ENCODE results near the gene ADGRA3.
"Not testable (repeated sequence)": the region's sequence is repeated elsewhere in the genome, so short reads cannot be mapped to it uniquely, and the experiment has no call there.

ADGRA3 gene

GRCh38 chr4:22440999-22441398 is 74.9 kb downstream of the ADGRA3 start:
- DNase-seq (ENCODE audit: low spot score) = no peak

DNA sequence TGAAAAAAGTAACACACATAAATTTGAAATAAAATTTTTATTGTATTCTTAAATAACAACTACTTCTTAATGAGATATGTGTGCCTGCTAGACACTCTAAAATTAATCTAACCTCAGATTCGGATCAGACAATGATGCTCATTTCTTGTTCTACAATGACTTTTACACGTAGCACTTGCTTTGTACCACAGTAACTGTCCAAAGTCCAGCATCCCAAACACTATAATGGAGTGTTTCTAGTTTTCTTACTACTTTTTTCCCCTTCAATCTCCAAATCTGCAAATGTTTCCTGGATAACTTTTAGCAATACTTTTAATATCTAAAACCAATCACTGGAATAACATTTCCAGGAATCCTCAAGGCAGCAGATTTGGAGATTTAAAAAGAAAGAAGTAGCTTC is 75.9 kb downstream of the ADGRA3 start:
- no peak for DNase-seq (ENCODE audit: low spot score)

DNA sequence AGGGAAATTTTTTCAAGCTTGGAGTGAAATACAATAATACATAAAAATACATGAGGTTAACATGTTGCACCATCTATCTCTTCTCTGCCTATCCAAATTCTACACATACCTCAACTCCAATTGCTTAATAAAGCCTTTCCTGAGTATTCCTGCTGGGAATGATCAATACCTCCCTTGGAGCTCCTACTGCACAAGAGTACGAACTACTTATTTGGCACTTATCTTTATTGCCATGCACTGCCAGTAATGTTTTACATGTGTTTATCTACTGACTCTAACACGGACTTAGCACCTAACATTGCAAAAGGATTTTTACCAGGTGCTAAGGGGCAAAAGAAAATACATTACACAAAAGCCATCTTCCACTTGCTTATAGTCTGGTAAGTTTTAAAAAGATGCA is 80.2 kb downstream of the ADGRA3 start:
- DNase-seq (ENCODE audit: low spot score) = no peak

DNA sequence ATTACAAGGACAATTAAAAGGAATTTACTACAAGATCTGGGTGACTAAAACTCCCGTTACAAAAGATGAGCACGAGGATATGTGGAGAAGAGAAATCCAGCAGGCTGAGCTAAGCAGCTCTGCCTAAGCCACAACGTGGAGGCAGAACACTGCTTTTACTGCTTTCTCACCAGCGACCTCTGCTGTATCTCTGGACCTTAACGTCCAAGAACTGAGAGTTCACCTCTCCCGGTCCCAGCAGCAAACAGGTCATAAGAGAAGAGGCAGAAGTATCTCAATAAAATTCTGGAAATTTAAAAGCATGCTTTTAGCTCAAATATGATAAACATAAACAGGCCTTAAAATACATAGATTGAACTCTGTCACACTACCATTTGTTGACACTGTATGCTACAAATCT is 81.0 kb downstream of the ADGRA3 start:
- no peak for DNase-seq (ENCODE audit: low spot score)

GRCh38 chr4:22430626-22431025 is 85.2 kb downstream of the ADGRA3 start:
- DNase-seq (ENCODE audit: low spot score) = no peak

- no peak for DNase-seq (ENCODE audit: low spot score)
Measured at GRCh38 chr4:22428441-22428840, 87.4 kb downstream of the ADGRA3 start.

GRCh38 chr4:22427675-22428074 is 88.2 kb downstream of the ADGRA3 start:
- DNase-seq (ENCODE audit: low spot score) = no peak

GRCh38 chr4:22420291-22420690 is 95.6 kb downstream of the ADGRA3 start:
- DNase-seq (ENCODE audit: low spot score) = no peak

DNA sequence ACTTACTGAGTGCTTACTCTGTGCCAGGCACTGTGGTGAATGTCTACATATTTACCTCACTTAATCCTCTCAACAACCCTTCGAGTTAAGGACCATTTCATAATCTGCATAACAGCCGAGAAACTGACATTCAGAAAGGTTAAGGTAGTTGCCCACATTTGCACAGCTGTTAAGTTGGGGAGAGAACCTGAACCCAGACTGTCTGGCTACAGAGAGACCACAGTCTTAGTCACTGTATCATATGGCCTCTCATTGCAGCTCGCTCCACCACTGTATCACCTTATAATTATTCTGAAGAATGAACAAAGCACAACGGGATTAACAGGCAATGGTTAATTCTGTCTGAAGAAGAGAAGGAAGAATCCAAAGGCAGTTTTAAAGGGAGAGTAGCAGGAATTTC is 98.5 kb downstream of the ADGRA3 start:
- DNase-seq (ENCODE audit: low spot score) = no peak

GRCh38 chr4:22416403-22416802 is 99.5 kb downstream of the ADGRA3 start:
- no peak for DNase-seq (ENCODE audit: low spot score)

- no peak for DNase-seq (ENCODE audit: low spot score)
Measured at GRCh38 chr4:22414833-22415232, 101.0 kb downstream of the ADGRA3 start.

DNA sequence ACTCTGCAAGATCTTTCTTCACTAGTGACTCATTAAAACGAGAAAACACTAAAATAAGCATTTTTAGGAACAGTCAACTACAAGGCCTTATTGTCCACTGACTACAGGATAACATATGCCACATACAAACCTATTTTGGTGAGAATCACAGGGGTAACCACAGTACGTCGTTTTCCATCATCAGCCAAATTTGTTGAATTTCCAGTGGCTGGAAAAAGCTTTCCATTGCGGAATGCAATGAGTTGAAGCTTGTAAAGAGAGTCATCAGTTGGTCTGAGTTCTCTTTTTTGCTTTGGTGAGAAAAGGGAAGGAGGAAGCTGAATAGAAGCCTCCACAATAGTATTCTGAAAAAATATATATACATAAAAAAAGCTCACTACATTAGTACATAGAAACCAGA is 102.4 kb downstream of the ADGRA3 start:
- no peak for DNase-seq (ENCODE audit: low spot score)

GRCh38 chr4:22412013-22412412 is 103.9 kb downstream of the ADGRA3 start:
- DNase-seq (ENCODE audit: low spot score) = no peak

- no peak for DNase-seq (ENCODE audit: low spot score)
Measured at GRCh38 chr4:22410645-22411247, 105.1 kb downstream of the ADGRA3 start.

DNA sequence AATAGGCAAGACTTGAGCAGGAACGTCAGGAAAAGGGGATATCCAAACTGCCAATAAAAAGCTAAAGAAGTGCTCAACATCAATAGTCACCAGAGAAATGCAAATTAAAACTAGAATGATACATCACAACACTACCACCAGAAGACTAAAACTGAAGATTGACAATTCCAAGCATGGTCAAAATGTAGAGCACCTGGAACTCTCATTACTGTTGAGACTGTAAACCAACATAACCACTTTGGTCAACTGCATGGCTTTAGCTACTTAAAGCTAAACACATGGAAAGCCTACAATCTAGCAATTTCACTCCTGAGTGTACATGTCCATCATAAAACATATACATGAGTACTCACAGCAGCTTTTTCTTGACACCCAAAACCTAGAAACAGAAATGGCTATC is 107.4 kb downstream of the ADGRA3 start:
- no peak for DNase-seq (ENCODE audit: low spot score)

GRCh38 chr4:22407361-22407760 is 108.5 kb downstream of the ADGRA3 start:
- no peak for DNase-seq (ENCODE audit: low spot score)

DNA sequence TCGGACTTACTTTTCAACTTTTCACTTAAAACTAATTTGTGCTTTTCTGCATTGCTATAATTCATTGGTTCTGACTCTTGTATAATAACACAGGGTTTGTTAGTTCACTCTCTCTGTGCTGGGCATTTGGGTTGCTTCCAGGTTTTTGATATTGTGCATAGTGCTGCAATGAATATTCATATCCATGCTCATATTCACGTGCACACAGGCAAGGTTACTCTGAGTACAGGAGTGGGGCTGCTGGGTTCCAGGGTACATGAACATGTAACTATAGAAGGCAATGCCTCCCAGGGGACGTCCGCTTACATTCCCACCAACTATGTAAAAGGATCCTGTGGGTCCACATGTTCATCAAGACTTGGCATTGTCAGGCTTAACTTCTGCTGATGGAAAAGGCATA is 117.2 kb downstream of the ADGRA3 start:
- DNase-seq (ENCODE audit: low spot score) = no peak

DNA sequence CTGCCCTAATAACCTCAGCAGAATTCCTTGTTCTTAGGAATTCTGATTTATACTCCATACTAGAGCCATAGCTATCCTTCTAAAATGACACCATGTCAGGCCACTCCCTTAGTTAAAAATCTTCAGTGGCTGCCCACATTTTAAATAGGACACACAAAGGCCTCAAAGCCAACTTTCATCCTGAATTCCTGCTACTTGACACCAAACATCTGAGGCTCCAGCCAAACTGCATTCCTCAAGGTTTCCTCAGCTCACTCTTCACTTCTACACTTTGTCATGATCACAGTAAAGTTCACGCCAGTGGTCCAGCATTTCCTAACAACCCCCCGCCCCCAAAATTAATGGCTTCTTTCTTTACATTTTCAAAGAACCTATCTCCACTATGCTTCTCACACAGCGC is 124.3 kb downstream of the ADGRA3 start:
- no peak for DNase-seq (ENCODE audit: low spot score)

GRCh38 chr4:22389240-22389870 is 126.5 kb downstream of the ADGRA3 start:
- DNase-seq (ENCODE audit: low spot score) = peak; percentile 15

GRCh38 chr4:22385611-22386011 is 130.3 kb downstream of the ADGRA3 start:
- no peak for DNase-seq (ENCODE audit: low spot score)

DNA sequence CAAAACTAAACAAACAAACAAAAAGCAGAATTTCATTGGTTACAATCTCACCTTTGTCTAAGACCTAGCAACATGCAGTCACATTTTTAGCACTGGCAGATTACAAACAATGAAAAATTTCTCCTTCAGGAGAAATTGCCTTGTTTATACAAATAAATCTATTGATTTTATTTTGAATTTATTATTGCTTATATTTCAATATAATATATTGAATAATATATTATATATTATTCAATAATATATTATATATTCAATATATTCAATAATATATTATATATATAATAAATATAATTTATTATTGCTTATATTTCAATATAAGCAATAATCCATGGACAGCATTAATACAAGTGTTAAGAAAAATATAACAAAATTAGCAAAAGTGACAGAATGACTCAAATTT is 131.7 kb downstream of the ADGRA3 start:
- DNase-seq (ENCODE audit: low spot score) = no peak

DNA sequence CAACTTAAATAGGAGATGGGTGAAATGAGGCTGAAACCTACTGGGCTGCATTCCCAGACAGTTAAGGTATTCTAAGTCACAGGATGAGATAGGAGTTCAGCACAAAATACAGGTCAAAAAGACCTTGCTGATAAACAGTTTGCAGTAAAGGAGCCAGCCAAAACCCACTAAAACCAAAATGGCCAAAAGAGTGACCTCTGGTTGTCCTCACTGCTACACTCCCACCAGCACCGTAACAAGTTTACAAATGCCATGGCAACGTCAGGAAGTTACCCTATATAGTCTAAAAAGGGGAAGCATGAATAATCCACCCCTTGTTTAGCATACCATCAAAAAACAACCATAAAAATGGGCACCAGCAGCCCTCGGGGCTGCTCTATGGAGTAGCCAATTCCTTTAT is 133.7 kb downstream of the ADGRA3 start:
- DNase-seq (ENCODE audit: low spot score) = not testable (repeated sequence)

DNA sequence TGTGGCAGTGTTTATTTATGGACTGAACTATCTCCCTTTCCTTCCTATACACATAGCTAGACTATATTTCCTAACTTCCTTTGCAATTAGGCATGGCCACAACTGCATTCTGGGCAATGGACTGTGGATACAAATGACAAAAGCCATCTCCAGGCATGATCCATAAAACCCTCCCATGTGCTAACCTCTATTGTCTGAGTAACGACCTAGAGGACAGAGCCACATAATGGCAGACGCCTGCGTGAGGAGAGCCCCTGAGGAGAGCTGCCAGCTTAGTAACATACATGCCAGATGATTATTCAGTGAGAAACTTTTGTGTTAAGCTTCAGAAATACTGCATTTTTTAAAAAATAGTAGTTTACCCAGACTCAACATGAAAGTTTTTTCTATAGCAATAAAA is 142.9 kb downstream of the ADGRA3 start:
- no peak for DNase-seq (ENCODE audit: low spot score)

DNA sequence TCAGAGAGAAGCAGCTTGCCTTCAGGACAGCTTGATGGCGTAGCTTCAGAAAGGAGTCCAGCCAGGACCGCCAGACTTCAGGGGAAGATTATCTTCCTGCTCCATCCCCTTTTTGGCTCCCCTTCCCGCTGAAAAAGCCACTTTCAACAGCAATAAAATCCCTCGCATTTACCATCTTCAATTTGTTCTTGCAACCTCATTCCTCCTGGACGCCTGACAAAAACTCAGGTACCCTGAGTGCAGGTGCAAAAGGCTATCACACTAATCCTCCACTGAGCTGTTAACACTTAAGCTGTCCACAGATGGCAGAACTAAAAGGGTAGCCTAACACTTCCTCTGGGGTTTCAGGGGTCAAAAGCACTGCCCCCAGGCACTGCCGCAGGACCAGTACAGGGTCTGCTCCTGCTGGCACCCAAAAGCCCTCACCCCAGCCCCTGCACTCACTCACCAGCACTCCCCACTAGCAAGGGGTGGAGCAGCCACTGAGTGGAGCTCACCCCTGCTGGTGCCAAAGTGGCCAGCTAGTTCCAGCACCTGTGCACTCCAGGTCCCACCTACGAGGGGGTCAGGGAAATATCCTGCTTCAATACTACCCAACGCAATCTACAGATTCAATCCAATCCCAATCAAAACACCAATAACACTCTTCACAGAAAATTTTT is 145.8 kb downstream of the ADGRA3 start:
- DNase-seq (ENCODE audit: low spot score) = no peak

All from CD4-positive, alpha-beta T cell treated with Interleukin-2 at 100 ng/mL for 4 hours (primary cell).